GM12892 (cell line): Measurements from ENCODE around the gene CRIP1.

Experiments used
- POLR2A ChIP-seq: IDR thresholded peaks from 2 replicates; pipeline ENCODE4 v1.6.1; 2011; ENCODE audit warnings: low read depth, low read length, control low read depth
- POLR2AphosphoS5 ChIP-seq: IDR thresholded peaks from 2 replicates; pipeline ENCODE4 v1.6.1; 2011; ENCODE audit warnings: low read depth, low read length, control low read depth

- TF ChIP-seq POLR2AphosphoS5 (no peak), POLR2A (no peak)
These were observed 12.8 kb downstream of the CRIP1 start for GRCh38 chr14:105499256-105500035.
